Stimulated activated CD4-positive, alpha-beta T cell treated with anti-CD3 and anti-CD28 coated beads, Interleukin-1b, Interleukin-23, amount 100 ng/mL, for 48 hours (primary cell): ENCODE data around the gene TMEM164.
A peak's percentile ranks its signal among the peaks of the same experiment; 100 is the strongest.
"Not testable (repeated sequence)": the region's sequence is repeated elsewhere in the genome, so short reads cannot be mapped to it uniquely, and the experiment has no call there.

Experiments
- DNase-seq: peaks from one replicate; pipeline ENCODE4 v3.0.0-alpha.2; 2020

TMEM164 gene

GRCh38 chrX:110002300-110003166 lies at the start of gene TMEM164:
Gene TMEM164, plus strand, starts transcription at chrX:110003114. Its CDS starts 661 bp downstream, at chrX:110003775.
- DNase-seq, result peak; percentile 82

- no peak for DNase-seq
Measured at GRCh38 chrX:109954333-109954732, 48.6 kb upstream of the TMEM164 start.

- no peak for DNase-seq
Measured at GRCh38 chrX:109954955-109955354, 48.0 kb upstream of the TMEM164 start.

- no peak for DNase-seq
Measured at GRCh38 chrX:109958266-109958665, 44.6 kb upstream of the TMEM164 start.

GRCh38 chrX:109959356-109959871 lies 43.5 kb upstream of the TMEM164 start:
- no peak for DNase-seq

- DNase-seq, result no peak
Measured at GRCh38 chrX:109964390-109964789, 38.5 kb upstream of the TMEM164 start.

- DNase-seq, result no peak
Measured at GRCh38 chrX:109966246-109966645, 36.7 kb upstream of the TMEM164 start.

GRCh38 chrX:109967156-109967555 lies 35.8 kb upstream of the TMEM164 start:
- no peak for DNase-seq

GRCh38 chrX:109970841-109971240 lies 32.1 kb upstream of the TMEM164 start:
- not testable (repeated sequence) for DNase-seq

GRCh38 chrX:109974906-109975655 lies 27.8 kb upstream of the TMEM164 start:
- DNase-seq, result no peak

GRCh38 chrX:109985210-109985609 lies 17.7 kb upstream of the TMEM164 start:
- not testable (repeated sequence) for DNase-seq

GRCh38 chrX:109987884-109988283 lies 15.0 kb upstream of the TMEM164 start:
- DNase-seq, result no peak

- DNase-seq, result no peak
Measured at GRCh38 chrX:109990582-109991276, 12.2 kb upstream of the TMEM164 start.

- no peak for DNase-seq
Measured at GRCh38 chrX:109992203-109992602, 10.7 kb upstream of the TMEM164 start.

- no peak for DNase-seq
Measured at GRCh38 chrX:109995155-109995554, 7.8 kb upstream of the TMEM164 start.

- no peak for DNase-seq
Measured at GRCh38 chrX:109997786-109998452, 5.0 kb upstream of the TMEM164 start.

GRCh38 chrX:110000000-110000399 lies 2.9 kb upstream of the TMEM164 start:
- no peak for DNase-seq

- no peak for DNase-seq
Measured at GRCh38 chrX:110000847-110001713, 1.8 kb upstream of the TMEM164 start.

- DNase-seq, result no peak
Measured at GRCh38 chrX:110001740-110002299, 1.1 kb upstream of the TMEM164 start.

GRCh38 chrX:110003167-110004156 lies 548 bp downstream of the TMEM164 start:
- DNase-seq, result no peak
